Activated CD4-positive, alpha-beta T cell treated with anti-CD3 and anti-CD28 coated beads, Interleukin-2, amount 50 U/mL, for 24 hours (primary cell): ENCODE measurements around the gene CSNK1G1.
"Not testable (repeated sequence)": the region's sequence is repeated elsewhere in the genome, so short reads cannot be mapped to it uniquely, and the experiment has no call there.

Source experiments
- DNase-seq, 2 donors: peaks; one replicate each; pipeline ENCODE4 v3.0.0-alpha.2; 2020; ENCODE audit warnings: low read depth in 1 of 2, low spot score in 1 of 2

CSNK1G1 gene

GRCh38 chr15:64355944-64356709 lies at the start of gene CSNK1G1:
TSS of gene CSNK1G1 (minus strand) at chr15:64356173. CDS start at chr15:64300499, 55,674 bp downstream.
- peak; percentile 83 to 90 for DNase-seq

- DNase-seq: no peak
Measured at GRCh38 chr15:64400583-64400982, 44.6 kb upstream of the CSNK1G1 start.

GRCh38 chr15:64398575-64398974 lies 42.6 kb upstream of the CSNK1G1 start:
- no peak for DNase-seq

GRCh38 chr15:64396789-64397188 lies 40.8 kb upstream of the CSNK1G1 start:
- no peak for DNase-seq

- not testable (repeated sequence) for DNase-seq
Measured at GRCh38 chr15:64392471-64392870, 36.5 kb upstream of the CSNK1G1 start.

- DNase-seq: no peak
Measured at GRCh38 chr15:64389036-64389435, 33.1 kb upstream of the CSNK1G1 start.

- peak; percentile 93 to 95 for DNase-seq
Measured at GRCh38 chr15:64387562-64388168, 31.7 kb upstream of the CSNK1G1 start, which contains the start of gene TRIP4. TSS of gene TRIP4 (plus strand) at chr15:64387836. CDS start at chr15:64387864, 28 bp downstream.

GRCh38 chr15:64386291-64386690 lies 30.3 kb upstream of the CSNK1G1 start:
- no peak for DNase-seq

GRCh38 chr15:64383760-64384159 lies 27.8 kb upstream of the CSNK1G1 start:
- no peak for DNase-seq

- DNase-seq: peak; percentile 81 to 93
Measured at GRCh38 chr15:64381000-64381751, 25.2 kb upstream of the CSNK1G1 start, which contains the start of gene PCLAF. TSS of gene PCLAF (minus strand) at chr15:64381441. CDS start at chr15:64381371, 70 bp downstream.

- not testable (repeated sequence) for DNase-seq
Measured at GRCh38 chr15:64380130-64380870, 24.3 kb upstream of the CSNK1G1 start.

GRCh38 chr15:64379216-64379960 lies 23.4 kb upstream of the CSNK1G1 start:
- no peak for DNase-seq

- DNase-seq: no peak
Measured at GRCh38 chr15:64373360-64373759, 17.4 kb upstream of the CSNK1G1 start.

GRCh38 chr15:64371383-64371782 lies 15.4 kb upstream of the CSNK1G1 start:
- not testable (repeated sequence) for DNase-seq

GRCh38 chr15:64369078-64369607 lies 13.2 kb upstream of the CSNK1G1 start:
- no peak for DNase-seq

- DNase-seq: no peak
Measured at GRCh38 chr15:64361259-64361658, 5.3 kb upstream of the CSNK1G1 start.

GRCh38 chr15:64356710-64357040 lies 702 bp upstream of the CSNK1G1 start:
- no peak for DNase-seq

GRCh38 chr15:64355348-64355943 lies 527 bp downstream of the CSNK1G1 start:
- DNase-seq: peak in 1 of 2 donors; percentile 3

- no peak for DNase-seq
Measured at GRCh38 chr15:64354688-64355344, 1.2 kb downstream of the CSNK1G1 start.
